OCI-LY3 (cell line): ENCODE data around the gene PRSS27.

ENCODE experiments used
- H2AFZ ChIP-seq: fragments of 200-600, 300-600 bp; shearing (Covaris generic); 2 replicates; pipeline ENCODE4 v1.6.0; 2014; ENCODE audit warnings: antibody characterized with exemption, low read depth, low read length
- H3K27ac ChIP-seq: fragments of 200-600, 300-600 bp; sonication (generic); 2 replicates; pipeline ENCODE4 v1.5.1; 2014; ENCODE audit warnings: mild to moderate bottlenecking, low read length, moderate library complexity, mixed read lengths
- H3K27me3 ChIP-seq: fragments of 200-600, 300-600 bp; sonication (generic); 2 replicates; pipeline ENCODE4 v1.6.1; 2014; ENCODE audit warnings: low read depth, low read length, mixed read lengths
- H3K36me3 ChIP-seq: fragments of 200-600, 300-600 bp; sonication (generic); replicated peaks from 2 replicates; pipeline ENCODE3; 2014; ENCODE audit warnings: low read depth, low read length, mixed read lengths
- H3K4me1 ChIP-seq: fragments of 300-600, 200-600 bp; sonication (generic); 2 replicates; pipeline ENCODE4 v1.6.1; 2014; ENCODE audit warnings: low read length, mixed read lengths
- H3K4me2 ChIP-seq: fragments of 200-600, 300-600 bp; sonication (generic); 2 replicates; pipeline ENCODE4 v1.6.1; 2014; ENCODE audit warnings: low read length, mixed read lengths
- H3K4me3 ChIP-seq: fragments of 300-600, 200-600 bp; sonication (generic); 2 replicates; pipeline ENCODE4 v1.5.1; 2014; ENCODE audit warnings: antibody characterized with exemption, mild to moderate bottlenecking, low read length, moderate library complexity
- H3K79me2 ChIP-seq: fragments of 300-600, 200-600 bp; shearing (Covaris generic); 2 replicates; pipeline ENCODE4 v1.6.1; 2014; ENCODE audit warnings: mild to moderate bottlenecking, low read length, mixed read lengths
- H3K9ac ChIP-seq: fragments of 300-600, 200-600 bp; shearing (Covaris generic); 2 replicates; pipeline ENCODE4 v1.6.0; 2014; ENCODE audit warnings: mild to moderate bottlenecking, low read length, moderate library complexity
- H3K9me3 ChIP-seq: fragments of 200-600, 300-600 bp; shearing (Covaris generic); 2 replicates; pipeline ENCODE4 v1.6.1; 2014; ENCODE audit warnings: low read length, mixed read lengths; ENCODE audit not compliant: insufficient read depth
- H4K20me1 ChIP-seq: fragments of 200-600, 300-600 bp; sonication (generic); 2 replicates; pipeline ENCODE4 v1.6.1; 2016; ENCODE audit warnings: low read length, mixed read lengths; ENCODE audit not compliant: insufficient read depth
- EZH2phosphoT487 ChIP-seq: fragments of 200-600 bp; shearing (Covaris generic); IDR thresholded peaks from 2 replicates; pipeline ENCODE4 v1.6.1; 2018; ENCODE audit warnings: antibody characterized with exemption, mixed run types, low read depth
- TF ChIP-seq, protein P1 (sequence below): fragments of 200-600, 300-600 bp; sonication (generic); IDR thresholded peaks from 2 replicates; pipeline ENCODE4 v1.5.1; 2014; ENCODE audit warnings: antibody characterized with exemption, low read length, low read depth

Gene PRSS27

DNA sequence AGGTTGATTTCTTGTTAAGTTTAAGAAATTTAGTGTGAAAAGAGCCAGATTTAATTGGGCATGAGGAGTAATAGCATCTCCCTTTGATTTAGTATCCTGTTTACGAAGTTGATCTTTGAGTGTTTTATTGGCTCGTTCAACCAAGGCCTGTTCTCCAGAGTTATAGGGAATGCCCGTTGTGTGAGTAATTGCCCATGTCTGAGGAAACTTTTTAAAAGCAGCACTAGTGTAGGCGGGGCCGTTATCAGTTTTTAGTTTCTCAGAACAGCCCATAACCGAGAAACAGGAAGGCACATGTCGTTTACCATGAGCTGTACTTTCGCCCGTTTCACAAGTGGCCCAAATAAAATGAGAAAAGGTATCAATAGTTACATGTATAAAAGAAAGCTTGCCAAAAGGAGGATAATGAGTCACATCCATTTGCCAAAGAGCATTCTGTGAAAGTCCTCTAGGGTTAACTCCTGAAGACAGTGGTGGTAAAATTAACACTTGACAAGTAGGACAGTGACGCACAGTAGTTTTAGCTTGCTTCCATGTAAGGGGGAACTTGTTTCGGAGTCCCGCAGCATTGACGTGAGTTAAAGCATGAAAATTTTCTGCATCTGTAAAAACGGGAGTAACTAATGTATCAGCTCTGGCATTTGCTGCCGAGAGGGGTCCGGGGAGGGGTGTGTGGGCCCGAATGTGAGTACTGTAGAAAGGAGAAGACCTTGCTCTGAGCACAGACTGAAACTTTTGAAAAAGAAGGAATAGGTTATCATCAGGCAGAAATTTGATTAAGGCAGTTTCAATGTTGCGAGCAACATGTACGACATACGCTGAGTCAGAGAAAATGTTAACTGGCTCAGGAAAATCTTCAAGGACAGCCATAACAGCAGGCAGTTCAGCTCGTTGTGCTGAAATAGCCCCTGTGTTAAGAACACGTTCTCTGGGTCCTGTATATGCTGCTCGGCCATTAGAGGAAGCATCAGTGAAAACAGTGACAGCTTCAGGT is 56.2 kb downstream of the PRSS27 start:
- TF ChIP-seq, protein P1, sequence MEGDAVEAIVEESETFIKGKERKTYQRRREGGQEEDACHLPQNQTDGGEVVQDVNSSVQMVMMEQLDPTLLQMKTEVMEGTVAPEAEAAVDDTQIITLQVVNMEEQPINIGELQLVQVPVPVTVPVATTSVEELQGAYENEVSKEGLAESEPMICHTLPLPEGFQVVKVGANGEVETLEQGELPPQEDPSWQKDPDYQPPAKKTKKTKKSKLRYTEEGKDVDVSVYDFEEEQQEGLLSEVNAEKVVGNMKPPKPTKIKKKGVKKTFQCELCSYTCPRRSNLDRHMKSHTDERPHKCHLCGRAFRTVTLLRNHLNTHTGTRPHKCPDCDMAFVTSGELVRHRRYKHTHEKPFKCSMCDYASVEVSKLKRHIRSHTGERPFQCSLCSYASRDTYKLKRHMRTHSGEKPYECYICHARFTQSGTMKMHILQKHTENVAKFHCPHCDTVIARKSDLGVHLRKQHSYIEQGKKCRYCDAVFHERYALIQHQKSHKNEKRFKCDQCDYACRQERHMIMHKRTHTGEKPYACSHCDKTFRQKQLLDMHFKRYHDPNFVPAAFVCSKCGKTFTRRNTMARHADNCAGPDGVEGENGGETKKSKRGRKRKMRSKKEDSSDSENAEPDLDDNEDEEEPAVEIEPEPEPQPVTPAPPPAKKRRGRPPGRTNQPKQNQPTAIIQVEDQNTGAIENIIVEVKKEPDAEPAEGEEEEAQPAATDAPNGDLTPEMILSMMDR = no peak
- TF ChIP-seq EZH2phosphoT487 = no peak
- peak overlapping the region; percentile 59 for H3K4me2 ChIP-seq
- H3K27me3 ChIP-seq = no peaks in the 10 kb centered on the region
- H4K20me1 ChIP-seq = no peaks in the 10 kb centered on the region
- H3K27ac ChIP-seq = peak overlapping the region; percentile 90
- peak overlapping the region; percentile 63 for H3K9ac ChIP-seq
- H3K79me2 ChIP-seq = no peaks in the 10 kb centered on the region
- no peaks in the 10 kb centered on the region for H3K9me3 ChIP-seq
- no peaks in the 10 kb centered on the region for H3K36me3 ChIP-seq
- peaks cover 38% of the 10 kb centered on the region for H3K4me1 ChIP-seq
- H2AFZ ChIP-seq = peak overlapping the region; percentile 51; the same call in 1 of the 2 replicates
- peak overlapping the region; percentile 68 for H3K4me3 ChIP-seq
